CD4-positive, alpha-beta T cell treated with Interleukin-21 for 1 hour (primary cell): ENCODE data around the gene GHRHR.

Experiments
- DNase-seq: peaks from one replicate; pipeline ENCODE4 v3.0.0-alpha.2; 2020

The GHRHR gene

DNA sequence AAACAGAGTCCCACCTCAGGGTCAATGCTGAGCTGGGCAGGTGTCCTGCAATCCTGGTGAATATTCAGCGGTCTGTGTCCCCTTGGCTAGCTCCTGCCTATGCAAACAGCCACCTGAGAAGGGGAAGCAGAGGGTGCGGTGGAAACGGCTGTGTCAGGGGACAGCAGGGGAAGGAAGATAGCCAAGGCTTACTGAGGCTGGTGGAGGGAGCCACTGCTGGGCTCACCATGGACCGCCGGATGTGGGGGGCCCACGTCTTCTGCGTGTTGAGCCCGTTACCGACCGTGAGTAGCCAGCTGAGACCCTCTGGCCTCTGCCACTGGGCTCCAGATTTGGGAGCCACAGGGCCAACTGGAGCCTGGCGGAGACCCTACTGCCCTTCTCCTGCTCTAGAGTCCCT is at the start of gene GHRHR:
Gene GHRHR (plus strand): TSS at position 112 of the 400 bp plus-strand sequence. CDS start 116 bp downstream, at position 228.
- DNase-seq, result no peak

- no peak for DNase-seq
Measured at GRCh38 chr7:30914596-30914995, 49.2 kb upstream of the GHRHR start.

- DNase-seq, result no peak
Measured at GRCh38 chr7:30915005-30915601, 48.6 kb upstream of the GHRHR start.

DNA sequence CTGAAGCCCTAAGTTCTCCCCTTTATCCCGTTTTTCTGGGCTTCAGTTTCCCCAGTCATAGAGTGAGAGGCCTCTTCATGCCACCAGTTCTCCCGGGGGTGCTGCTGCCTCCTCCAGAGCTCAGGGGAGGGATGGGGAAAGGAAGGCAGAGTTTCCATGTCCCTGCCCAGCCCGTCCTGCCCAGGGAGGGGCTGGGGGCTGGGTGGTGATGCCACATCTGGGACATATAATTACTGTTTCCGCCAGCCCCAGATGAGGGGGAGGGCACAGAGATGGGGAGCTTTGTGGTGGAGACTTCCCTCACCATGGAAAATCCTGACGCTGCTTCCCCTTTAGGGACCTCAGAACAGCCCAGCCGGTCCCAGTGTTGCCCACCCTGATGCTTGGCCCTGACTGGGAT is 48.0 kb upstream of the GHRHR start:
- no peak for DNase-seq

DNA sequence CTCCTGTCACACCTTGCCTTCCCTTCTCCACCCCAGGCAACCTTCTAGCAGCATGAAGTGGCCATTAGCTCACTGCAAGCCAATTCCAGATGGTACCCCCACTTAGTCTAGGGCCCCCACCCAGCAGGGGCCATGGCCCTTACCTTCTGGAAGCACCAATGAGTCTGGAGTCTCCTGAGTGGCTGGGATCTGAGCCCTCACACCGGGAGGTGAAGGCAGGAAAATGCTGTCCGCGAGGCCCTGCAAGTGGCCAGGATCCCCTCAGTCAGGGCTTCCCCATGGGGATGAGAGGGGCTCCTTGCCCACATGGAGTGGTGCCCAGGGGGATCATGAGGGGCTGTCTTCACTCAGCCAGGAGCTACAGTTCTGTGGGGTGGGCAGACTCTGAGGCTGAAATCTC is 47.5 kb upstream of the GHRHR start:
- DNase-seq, result no peak

- DNase-seq, result no peak
Measured at GRCh38 chr7:30916767-30917166, 47.0 kb upstream of the GHRHR start.

DNA sequence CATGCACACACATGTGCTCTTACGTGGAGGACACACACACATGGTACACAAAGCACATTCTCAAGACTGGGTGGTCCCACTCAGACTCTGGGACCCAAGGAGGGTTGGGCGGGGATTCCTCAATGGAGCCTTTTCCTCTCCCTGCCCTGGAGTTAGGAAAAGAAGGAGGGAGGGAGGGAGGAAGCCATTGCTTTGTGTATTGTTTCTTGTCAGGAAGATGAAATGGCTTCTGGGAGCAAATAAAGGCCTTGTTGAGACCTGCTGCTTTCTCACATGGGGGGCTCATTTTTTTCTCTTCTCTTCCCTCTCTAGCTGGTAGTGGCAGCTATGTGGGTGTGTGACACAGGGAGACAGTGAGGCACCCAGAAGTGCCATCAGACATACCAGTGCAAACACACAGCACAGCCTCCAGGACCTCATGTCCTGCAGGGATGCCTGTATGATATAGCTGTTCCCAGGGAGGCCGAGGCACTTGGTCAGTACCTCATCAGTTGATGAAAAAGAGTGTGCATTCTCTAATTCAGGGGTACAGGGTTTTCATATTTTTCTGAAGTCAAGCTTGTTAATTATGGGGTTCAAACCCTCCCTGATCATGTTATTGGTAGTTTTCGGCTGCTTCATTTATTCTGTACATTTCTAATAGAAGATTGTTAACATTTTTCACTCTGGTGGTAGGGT is 46.4 kb upstream of the GHRHR start:
- DNase-seq, result no peak

- DNase-seq, result no peak
Measured at GRCh38 chr7:30918676-30919075, 45.1 kb upstream of the GHRHR start.

GRCh38 chr7:30920021-30920583 is 43.7 kb upstream of the GHRHR start:
- no peak for DNase-seq

DNA sequence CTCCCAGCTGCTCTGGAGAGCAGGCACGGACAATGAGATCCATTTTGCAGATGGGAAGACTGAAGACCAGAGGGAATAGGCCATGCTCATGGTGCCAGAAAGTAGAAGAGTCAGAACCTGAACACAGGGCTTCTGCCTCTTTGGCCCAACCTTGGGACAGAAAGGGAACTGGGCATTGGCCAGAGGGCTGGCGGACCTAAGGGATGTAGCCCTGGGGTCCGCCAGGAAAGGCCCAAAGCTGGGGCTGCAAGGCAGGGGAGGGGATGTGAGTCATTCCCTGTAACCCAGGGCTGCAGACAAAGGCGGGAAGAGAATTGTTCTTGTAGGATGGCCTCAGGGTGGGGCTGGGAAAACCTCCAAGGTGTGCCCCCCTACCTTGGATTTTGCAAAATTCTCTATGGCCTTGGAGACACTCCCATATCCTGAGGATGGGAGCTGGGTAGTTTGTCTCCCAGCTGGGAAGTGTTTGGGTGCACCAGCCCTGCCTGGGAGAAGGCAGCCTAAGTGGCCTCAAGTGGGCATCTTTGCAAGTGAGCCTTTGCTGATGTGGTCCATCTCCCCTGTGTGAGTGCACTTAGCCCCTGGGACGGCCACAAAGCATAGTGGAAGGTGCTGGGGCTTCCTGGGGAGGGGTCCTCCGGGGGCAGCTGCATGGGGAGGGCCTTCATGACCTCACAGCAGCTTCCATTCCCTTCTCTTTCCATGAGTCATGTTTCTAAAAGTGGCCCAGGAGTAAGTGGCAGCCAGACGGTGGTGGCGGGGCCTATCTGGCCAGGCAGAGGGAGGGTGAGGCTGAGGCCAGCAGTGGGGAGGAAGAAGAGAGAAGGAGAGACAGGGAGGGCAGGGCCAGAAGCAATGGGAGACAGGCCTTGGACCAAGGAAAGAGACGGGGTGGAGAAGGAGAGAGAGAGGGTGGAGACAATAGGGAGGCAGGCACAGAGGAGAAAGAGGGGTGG is 42.9 kb upstream of the GHRHR start:
- no peak for DNase-seq

GRCh38 chr7:30921540-30922401 is 42.0 kb upstream of the GHRHR start:
- DNase-seq, result no peak

- no peak for DNase-seq
Measured at GRCh38 chr7:30922596-30922995, 41.2 kb upstream of the GHRHR start.

DNA sequence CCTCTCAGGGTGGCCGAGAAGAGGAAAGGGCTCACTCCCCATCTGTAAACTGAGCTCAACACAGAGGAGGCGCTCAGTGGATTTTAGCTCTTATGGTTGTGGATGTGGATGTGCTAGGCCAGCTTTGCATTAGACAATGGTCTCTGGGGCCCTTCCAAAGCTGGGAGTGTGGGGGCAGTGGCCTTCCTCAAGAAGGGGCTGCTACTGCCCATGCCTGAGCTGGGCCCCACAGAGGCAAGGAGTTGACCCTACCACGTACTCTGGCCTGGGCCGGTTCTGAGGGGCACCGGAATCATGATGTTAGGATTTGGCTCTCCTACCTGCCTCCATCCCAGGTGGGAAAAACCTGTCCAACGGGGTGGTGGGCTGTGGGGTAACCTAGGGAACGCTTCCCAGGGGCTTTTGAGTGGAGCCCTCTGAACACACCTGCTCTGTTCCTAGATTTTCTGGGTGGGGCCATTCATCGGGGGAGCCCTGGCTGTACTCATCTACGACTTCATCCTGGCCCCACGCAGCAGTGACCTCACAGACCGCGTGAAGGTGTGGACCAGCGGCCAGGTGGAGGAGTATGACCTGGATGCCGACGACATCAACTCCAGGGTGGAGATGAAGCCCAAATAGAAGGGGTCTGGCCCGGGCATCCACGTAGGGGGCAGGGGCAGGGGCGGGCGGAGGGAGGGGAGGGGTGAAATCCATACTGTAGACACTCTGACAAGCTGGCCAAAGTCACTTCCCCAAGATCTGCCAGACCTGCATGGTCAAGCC is 40.6 kb upstream of the GHRHR start:
- no peak for DNase-seq

GRCh38 chr7:30923774-30924413 is 39.9 kb upstream of the GHRHR start:
- DNase-seq, result no peak

GRCh38 chr7:30924624-30925023 is 39.1 kb upstream of the GHRHR start:
- DNase-seq, result no peak

GRCh38 chr7:30925117-30925516 is 38.6 kb upstream of the GHRHR start:
- no peak for DNase-seq

DNA sequence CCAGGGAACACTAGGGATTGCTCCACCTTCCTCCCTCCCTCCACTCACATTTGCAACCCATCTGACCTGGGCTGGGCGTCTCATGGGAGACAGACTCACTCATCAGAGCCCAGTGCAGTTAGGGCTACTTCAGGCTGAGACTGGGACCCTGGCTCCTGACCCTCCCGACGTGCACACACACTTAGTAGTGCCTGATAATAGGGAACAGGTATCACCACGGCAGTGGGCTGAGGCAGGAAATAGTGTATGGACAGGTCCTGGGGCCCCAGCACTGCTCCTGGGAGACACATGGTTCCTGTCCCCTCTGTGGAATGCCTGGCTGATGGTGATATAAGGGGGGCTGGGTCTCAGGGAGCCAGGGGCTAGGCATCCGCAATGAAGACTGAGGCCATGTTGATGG is 37.8 kb upstream of the GHRHR start:
- DNase-seq, result no peak

DNA sequence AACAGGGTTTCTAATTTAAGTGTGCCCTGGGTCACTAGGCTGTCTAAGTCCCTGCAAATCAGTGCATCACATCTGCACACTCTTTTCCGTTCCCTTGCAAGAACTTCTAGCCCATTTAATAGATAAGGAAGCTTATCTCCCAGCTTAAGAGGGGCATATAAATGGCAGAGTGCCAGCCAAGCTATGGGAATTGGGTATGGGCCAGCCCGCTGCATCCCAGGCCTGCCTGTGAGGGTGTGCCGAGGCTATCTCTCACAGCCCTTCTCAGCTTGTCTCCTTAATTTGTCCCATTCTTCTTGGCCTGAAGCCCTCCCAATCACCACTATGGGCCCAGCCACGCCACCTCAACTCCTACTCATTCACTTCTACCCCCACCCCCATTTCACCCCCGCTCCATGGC is 37.4 kb upstream of the GHRHR start:
- no peak for DNase-seq

- DNase-seq, result no peak
Measured at GRCh38 chr7:30927040-30927439, 36.7 kb upstream of the GHRHR start.

DNA sequence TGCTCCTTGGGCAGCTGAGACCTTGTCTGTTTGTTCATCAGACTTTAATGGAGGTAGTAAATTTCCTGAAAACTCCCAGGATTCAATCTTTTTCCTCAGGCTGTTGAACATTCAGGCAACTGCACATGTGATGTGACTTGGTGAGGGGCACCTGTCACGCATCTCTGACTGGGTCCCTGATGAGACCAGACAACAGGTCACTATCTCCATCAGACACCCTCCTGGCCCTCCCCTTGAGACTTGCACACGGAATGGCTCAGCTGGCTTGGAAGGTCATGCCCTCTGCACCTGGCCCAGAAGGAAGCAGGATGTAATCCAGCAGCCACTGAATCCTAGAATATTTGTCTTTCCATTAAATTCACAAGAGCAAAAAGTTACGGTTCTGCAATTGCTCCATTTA is 36.2 kb upstream of the GHRHR start:
- no peak for DNase-seq

DNA sequence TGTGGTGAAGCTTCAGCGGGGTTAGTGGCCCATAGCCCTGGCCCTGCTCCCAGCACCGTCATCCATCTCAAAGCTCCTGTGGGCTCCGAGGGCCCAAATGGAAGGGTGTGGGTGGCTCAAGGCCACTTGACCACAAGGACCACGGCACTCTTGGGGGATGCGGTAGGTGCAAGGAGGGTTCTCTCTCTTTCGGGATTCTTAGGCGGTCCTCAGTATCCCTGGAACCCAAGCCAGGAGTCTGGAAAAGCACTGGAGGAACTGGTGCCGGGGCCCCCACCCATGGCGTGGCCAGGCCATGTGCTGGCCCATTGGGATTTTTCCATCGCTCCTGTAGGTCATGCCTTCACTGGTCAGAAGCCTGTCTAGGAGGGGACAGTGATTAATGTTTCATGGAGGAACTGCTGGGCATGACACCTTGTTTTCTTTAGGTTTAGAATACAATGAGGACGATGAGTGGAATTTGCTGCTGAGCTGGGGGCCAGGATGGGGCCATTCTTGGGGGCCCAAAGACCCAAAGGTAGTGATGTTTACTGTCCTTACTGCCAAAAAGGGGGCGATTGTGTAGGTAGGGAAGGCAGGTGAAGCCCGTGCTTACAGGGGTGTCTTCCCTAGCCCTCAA is 35.4 kb upstream of the GHRHR start:
- DNase-seq, result no peak
